H9 (cell line): ENCODE data around the gene CEP164. TPM values are rescaled to one million over a fixed set of nuclear protein-coding genes. Genes with fewer than 3 reads are reported as not detected.

ENCODE experiments used
- DNase-seq: peaks from one replicate; pipeline ENCODE4 v3.0.0-alpha.2; 2017
- H2AFZ ChIP-seq: one replicate; pipeline ENCODE4 v1.6.1; 2013; ENCODE audit warnings: mild to moderate bottlenecking, low read length, control low read depth, moderate library complexity
- H2AK5ac ChIP-seq: 2 replicates; pipeline ENCODE4 v1.6.1; 2013; ENCODE audit warnings: low read length, control low read depth, mixed read lengths; ENCODE audit not compliant: insufficient read length
- H2BK120ac ChIP-seq: one replicate; pipeline ENCODE4 v1.6.1; 2013; ENCODE audit warnings: low read depth, mild to moderate bottlenecking, low read length, control low read depth, inconsistent platforms; ENCODE audit not compliant: poor library complexity, severe bottlenecking
- H2BK12ac ChIP-seq: 2 replicates; pipeline ENCODE4 v1.6.1; 2013; ENCODE audit warnings: low read length, control low read depth, mixed read lengths, low read depth; ENCODE audit not compliant: insufficient read length
- H2BK15ac ChIP-seq: 2 replicates; pipeline ENCODE4 v1.6.1; 2013; ENCODE audit warnings: low read depth, low read length, control low read depth
- H2BK20ac ChIP-seq: one replicate; pipeline ENCODE4 v1.6.1; 2013; ENCODE audit warnings: low read depth, mild to moderate bottlenecking, low read length, control low read depth, inconsistent platforms; ENCODE audit not compliant: poor library complexity, severe bottlenecking
- H2BK5ac ChIP-seq: 2 replicates; pipeline ENCODE4 v1.6.1; 2013; ENCODE audit warnings: low read length, control low read depth, mixed read lengths; ENCODE audit not compliant: insufficient read length
- H3K14ac ChIP-seq: 2 replicates; pipeline ENCODE4 v1.6.1; 2013; ENCODE audit warnings: low read length, control low read depth; ENCODE audit not compliant: insufficient read depth
- H3K18ac ChIP-seq: 2 replicates; pipeline ENCODE4 v1.6.1; 2013; ENCODE audit warnings: low read depth, mild to moderate bottlenecking, mixed read lengths, low read length, control low read depth; ENCODE audit not compliant: insufficient read length
- H3K23ac ChIP-seq: 2 replicates; pipeline ENCODE4 v1.6.1; 2013; ENCODE audit warnings: low read length, control low read depth, mixed read lengths, low read depth; ENCODE audit not compliant: insufficient read length
- H3K23me2 ChIP-seq: 2 replicates; pipeline ENCODE4 v1.6.1; 2013; ENCODE audit warnings: low read depth, mild to moderate bottlenecking, mixed read lengths, low read length, control low read depth; ENCODE audit not compliant: insufficient read length, poor library complexity, severe bottlenecking
- H3K27ac ChIP-seq: 2 replicates; pipeline ENCODE4 v1.5.1; 2013; ENCODE audit warnings: low read length, control low read depth, mixed read lengths, low read depth; ENCODE audit not compliant: insufficient read length
- H3K27me3 ChIP-seq: 2 replicates; pipeline ENCODE4 v1.6.1; 2013; ENCODE audit warnings: low read length, control low read depth, inconsistent platforms; ENCODE audit not compliant: insufficient read depth
- H3K4ac ChIP-seq: 2 replicates; pipeline ENCODE4 v1.6.1; 2013; ENCODE audit warnings: low read depth, mild to moderate bottlenecking, control low read depth, inconsistent platforms, low read length, moderate library complexity
- H3K4me1 ChIP-seq: 2 replicates; pipeline ENCODE4 v1.6.1; 2013; ENCODE audit warnings: low read length, control low read depth, inconsistent platforms; ENCODE audit not compliant: insufficient read depth
- H3K4me2 ChIP-seq: 2 replicates; pipeline ENCODE4 v1.6.1; 2013; ENCODE audit warnings: low read length, control low read depth, mixed read lengths; ENCODE audit not compliant: insufficient read length, insufficient read depth
- H3K56ac ChIP-seq: 2 replicates; pipeline ENCODE4 v1.6.1; 2013; ENCODE audit warnings: low read depth, mild to moderate bottlenecking, mixed read lengths, low read length, control low read depth; ENCODE audit not compliant: insufficient read length
- H3K79me1 ChIP-seq: 2 replicates; pipeline ENCODE4 v1.6.1; 2013; ENCODE audit warnings: low read depth, mild to moderate bottlenecking, moderate library complexity, low read length, control low read depth, inconsistent platforms; ENCODE audit not compliant: insufficient read depth, poor library complexity, severe bottlenecking
- H3K79me2 ChIP-seq: 2 replicates; pipeline ENCODE4 v1.6.1; 2013; ENCODE audit warnings: low read length, control low read depth, inconsistent platforms; ENCODE audit not compliant: insufficient read depth
- H3K9ac ChIP-seq: 2 replicates; pipeline ENCODE4 v1.6.1; 2013; ENCODE audit warnings: low read length, control low read depth, mixed read lengths; ENCODE audit not compliant: insufficient read length; ENCODE audit errors: extremely low read depth
- H3K9me3 ChIP-seq: one replicate; pipeline ENCODE4 v1.6.1; 2013; ENCODE audit warnings: low read depth, low read length, inconsistent platforms; ENCODE audit not compliant: control insufficient read depth
- H3T11ph ChIP-seq: one replicate; pipeline ENCODE4 v1.6.1; 2013; ENCODE audit warnings: mild to moderate bottlenecking, low read length, control low read depth, inconsistent platforms
- H4K20me1 ChIP-seq: one replicate; pipeline ENCODE4 v1.6.1; 2013; ENCODE audit not compliant: control insufficient read depth, insufficient read length, insufficient read depth
- H4K5ac ChIP-seq: 2 replicates; pipeline ENCODE4 v1.6.1; 2013; ENCODE audit warnings: low read depth, mild to moderate bottlenecking, mixed read lengths, low read length, control low read depth; ENCODE audit not compliant: insufficient read length
- H4K8ac ChIP-seq: replicated peaks from 2 replicates; pipeline ENCODE4 v1.6.1; 2013; ENCODE audit warnings: low read length, control low read depth, mixed read lengths, low read depth; ENCODE audit not compliant: insufficient read length
- H4K91ac ChIP-seq: 2 replicates; pipeline ENCODE4 v1.6.1; 2013; ENCODE audit warnings: low read depth, mild to moderate bottlenecking, moderate library complexity, mixed read lengths, low read length, control low read depth; ENCODE audit not compliant: insufficient read length
- H3K27ac Mint-ChIP-seq, 3 experiments: 2 replicates in 2 of 3; 3 replicates in 1 of 3; pipeline ENCODE4 v1.8.0; 2020 to 2021; ENCODE audit warnings: mixed read lengths in 3 of 3, mild to moderate bottlenecking in 1 of 3, moderate library complexity in 1 of 3
- H3K27me3 Mint-ChIP-seq: 2 replicates; pipeline ENCODE4 v1.8.0; 2021; ENCODE audit warnings: low read depth, mild to moderate bottlenecking, moderate library complexity, mixed read lengths
- H3K36me3 Mint-ChIP-seq, 3 experiments: 2 replicates in 2 of 3; 3 replicates in 1 of 3; pipeline ENCODE4 v1.8.0; 2020 to 2021; ENCODE audit warnings: low read depth in 3 of 3, mixed read lengths in 3 of 3; ENCODE audit not compliant: insufficient read depth in 1 of 3
- H3K4me1 Mint-ChIP-seq, 2 experiments: 2 replicates each; pipeline ENCODE4 v1.8.0; 2020; ENCODE audit warnings: mixed read lengths in 2 of 2
- H3K4me3 Mint-ChIP-seq, 2 experiments: 2 replicates in 1 of 2; 3 replicates in 1 of 2; pipeline ENCODE4 v1.8.0; 2020 to 2021; ENCODE audit warnings: mild to moderate bottlenecking in 2 of 2, mixed read lengths in 2 of 2, moderate library complexity in 1 of 2
- H3K9me3 Mint-ChIP-seq, 2 experiments: 2 replicates in 1 of 2; 3 replicates in 1 of 2; pipeline ENCODE4 v1.8.0; 2020; ENCODE audit warnings: mild to moderate bottlenecking in 2 of 2, mixed read lengths in 2 of 2, moderate library complexity in 1 of 2
- CTCF ChIP-seq: fragments of 200-600 bp; sonication (generic); conservative IDR thresholded peaks from 3 replicates; pipeline ENCODE4 v1.8.0; 2021; ENCODE audit warnings: antibody characterized with exemption, mild to moderate bottlenecking
- WGBS: extraction: QIAGEN DNeasy Blood & Tissue Kit; methylation state at CpG from one replicate; pipeline ENCODE4 v1.1.7; 2013; ENCODE audit warnings: missing lambda C conversion rate, low lambda C conversion rate, mixed read lengths; ENCODE audit not compliant: insufficient read length; ENCODE audit errors: extremely low coverage; 5-methylcytosine and 5-hydroxymethylcytosine counted together
- total RNA-seq: library from RNA; stranded (reverse); gene quantifications from 2 replicates; pipeline ENCODE4 v1.2.1, GENCODE V29; 2021

CEP164 gene
- total RNA-seq, 1 experiment from 2014 or later = 24.9 TPM

GRCh38 chr11:117300773-117301172, 26.9 kb upstream of the CEP164 start:
- no peak overlapping the region for H3K4ac ChIP-seq
- H2BK120ac ChIP-seq = no peak overlapping the region
- H2BK15ac ChIP-seq = no peak overlapping the region
- no peak overlapping the region for H3K56ac ChIP-seq
- peak overlapping the region in 2 of 3 experiments; percentile 37 to 40; a peak in 4 of 7 replicates for H3K27ac Mint-ChIP-seq
- H3K27ac ChIP-seq = no peak overlapping the region
- H2BK20ac ChIP-seq = no peak overlapping the region
- no peak overlapping the region for H4K8ac ChIP-seq
- H3T11ph ChIP-seq = no peak overlapping the region
- H2BK5ac ChIP-seq = no peak overlapping the region
- peaks cover 39 to 42% of the 10 kb centered on the region in 2 experiments for H3K4me1 Mint-ChIP-seq
- peaks cover 7% of the 10 kb centered on the region; the same call in 1 of the 2 replicates for H3K4me1 ChIP-seq
- no peak overlapping the region for H2AFZ ChIP-seq
- no peaks in the 10 kb centered on the region for H3K9me3 ChIP-seq
- H4K5ac ChIP-seq = no peak overlapping the region
- no peaks in the 10 kb centered on the region for H3K27me3 ChIP-seq
- no peaks in the 10 kb centered on the region; the same call in 1 of the 2 replicates for H3K27me3 Mint-ChIP-seq
- H3K23ac ChIP-seq = no peak overlapping the region
- H3K79me2 ChIP-seq = no peaks in the 10 kb centered on the region
- no peaks in the 10 kb centered on the region for H3K36me3 Mint-ChIP-seq
- no peaks in the 10 kb centered on the region for H4K20me1 ChIP-seq
- H3K4me3 Mint-ChIP-seq = peak overlapping the region in 1 of 2 experiments; percentile 8; a peak in 2 of 5 replicates
- H3K79me1 ChIP-seq = no peaks in the 10 kb centered on the region
- H3K18ac ChIP-seq = no peak overlapping the region
- no peak overlapping the region for H2AK5ac ChIP-seq
- H3K4me2 ChIP-seq = no peak overlapping the region
- H4K91ac ChIP-seq = no peak overlapping the region
- no peak overlapping the region for H3K9ac ChIP-seq
- no peaks in the 10 kb centered on the region for H3K9me3 Mint-ChIP-seq
- 100% methylated on average over 1 of the region's 5 CpGs for WGBS
- DNase-seq = no peak
- no peaks in the 10 kb centered on the region for H3K23me2 ChIP-seq
- no peak overlapping the region for H3K14ac ChIP-seq
- TF ChIP-seq CTCF = no peak
- no peak overlapping the region for H2BK12ac ChIP-seq
